DMS153 (cell line): ENCODE measurements around the gene ZNRF1.

Experiments
- DNase-seq: peaks from one replicate; lab custom pipeline; 2025; lab: John Stamatoyannopoulos, UW

Gene ZNRF1

GRCh38 chr16:75160386-75160785 is 161.6 kb downstream of the ZNRF1 start:
- no peak for DNase-seq
